GM19351 (cell line): ENCODE data around the gene OPCML.

Experiments used
- ATAC-seq: cut with Tn5 transposase; IDR thresholded peaks from one replicate; pipeline ENCODE4 v1.9.1; 2021; ENCODE audit warnings: mild to moderate bottlenecking, moderate library complexity; ENCODE audit not compliant: unreplicated experiment

OPCML gene

DNA sequence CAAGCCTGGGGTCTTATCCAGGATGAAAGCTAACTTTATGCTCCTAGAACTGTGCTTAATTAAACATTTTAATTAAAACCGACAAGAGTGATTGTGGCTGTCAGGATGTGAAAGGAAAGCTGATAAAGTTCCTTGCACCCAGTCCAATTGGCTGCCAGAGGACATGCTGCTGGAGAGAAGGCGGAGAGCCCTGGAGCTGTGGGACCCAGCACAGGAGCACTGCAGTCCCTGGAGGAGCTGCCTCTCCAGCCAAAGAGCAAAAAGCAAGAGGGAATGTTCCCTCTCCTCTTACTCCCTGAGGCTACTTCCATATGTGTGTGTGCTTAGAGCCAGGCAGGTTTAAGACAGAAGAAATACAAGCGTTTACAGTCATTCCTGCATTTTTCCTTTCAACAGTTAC, 118.6 kb downstream of the OPCML start:
- no peak for ATAC-seq

DNA sequence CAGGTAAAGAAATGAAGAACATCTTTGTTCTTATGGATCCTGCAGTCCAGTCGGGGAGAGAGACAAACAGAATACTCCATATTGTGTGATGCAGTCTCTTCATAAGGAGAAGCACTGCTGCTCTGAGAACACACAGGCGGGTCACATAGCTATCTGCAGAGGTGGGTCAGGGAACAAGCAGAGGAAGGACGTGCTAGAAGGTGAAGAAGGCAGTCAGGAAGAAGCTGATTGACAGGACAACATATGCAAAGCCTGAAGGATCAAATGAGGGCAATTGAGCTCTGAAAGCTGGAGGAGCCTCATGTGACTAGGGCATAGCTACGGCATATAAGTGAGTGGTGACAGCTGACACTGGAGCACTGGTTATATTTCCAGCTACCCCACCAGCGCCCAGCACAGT, 122.5 kb downstream of the OPCML start:
- no peak for ATAC-seq

DNA sequence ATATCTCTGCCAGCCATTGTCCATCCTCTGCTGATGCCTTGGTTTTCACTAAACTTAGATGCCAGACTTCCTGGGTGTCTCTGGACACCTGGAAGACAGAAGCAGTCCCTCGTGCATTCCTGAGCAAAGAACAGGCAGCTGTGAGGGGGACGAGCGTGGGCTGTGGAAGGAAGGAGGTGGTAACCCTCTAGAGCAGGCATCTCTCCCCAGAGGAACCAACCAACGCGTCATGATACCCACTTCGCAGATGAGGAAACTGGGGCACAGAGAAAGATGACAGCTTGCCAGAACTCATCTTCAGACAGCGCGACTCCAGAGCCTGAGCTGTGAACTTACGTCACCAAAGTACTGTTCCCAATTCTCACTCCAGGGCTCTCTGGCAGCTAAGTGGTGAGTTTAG, 123.4 kb downstream of the OPCML start:
- no peak for ATAC-seq

DNA sequence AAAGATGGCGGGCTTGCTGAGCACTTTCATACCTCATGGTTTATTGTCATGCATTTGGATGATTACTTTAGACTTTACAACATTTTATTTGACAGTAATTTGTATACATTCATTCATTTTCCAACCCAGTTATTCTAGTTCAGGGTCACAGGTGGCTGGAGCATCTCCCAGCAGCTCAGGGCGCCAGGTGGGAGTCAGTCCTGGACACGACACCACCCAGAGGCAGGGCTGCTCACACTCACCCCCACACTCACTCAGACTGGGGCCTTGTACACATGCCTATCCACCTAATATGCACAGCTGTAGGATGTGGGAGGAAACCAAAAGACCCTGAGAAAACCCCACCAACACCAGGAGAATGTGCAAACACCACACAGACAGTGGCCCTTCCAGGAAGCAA, 123.9 kb downstream of the OPCML start:
- no peak for ATAC-seq

DNA sequence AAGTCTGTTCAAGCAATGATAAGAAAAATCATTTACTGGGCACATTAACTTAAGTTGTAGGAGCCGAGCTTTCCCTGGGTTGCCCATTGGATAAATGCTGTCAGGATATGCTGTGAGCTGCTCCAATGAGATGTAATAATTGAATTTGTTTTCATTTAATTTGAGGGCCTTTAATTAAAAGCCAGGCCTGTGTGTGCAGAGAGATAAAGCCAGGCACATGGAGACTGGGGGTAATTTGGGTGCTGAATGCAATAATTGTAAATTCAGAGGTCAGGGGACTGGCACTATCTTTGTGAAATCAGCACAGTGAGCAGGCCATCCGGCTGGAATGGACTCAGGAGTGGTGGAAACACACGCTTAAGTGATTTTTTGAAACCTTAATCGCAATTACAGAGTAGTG, 125.8 kb downstream of the OPCML start:
- ATAC-seq = no peak

DNA sequence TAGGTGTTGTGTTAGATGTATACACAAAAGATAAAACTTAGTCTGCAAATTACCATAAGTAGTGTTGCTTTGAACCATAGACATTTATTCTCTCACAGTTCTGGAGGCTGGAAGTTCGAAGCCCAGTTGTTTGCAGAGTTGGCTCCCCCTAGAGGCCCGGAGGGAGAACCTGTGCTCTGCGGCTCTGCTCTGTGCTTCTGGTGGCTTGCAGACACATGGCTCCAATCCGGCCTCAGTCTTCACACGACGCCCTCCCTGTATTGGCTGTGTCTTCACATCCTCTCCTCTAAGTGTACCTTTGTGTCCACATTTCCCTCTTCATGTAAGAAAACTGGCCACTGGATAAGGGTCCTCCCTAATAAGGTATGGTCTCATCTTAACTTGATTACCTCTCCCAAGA, 128.4 kb downstream of the OPCML start:
- ATAC-seq = peak; percentile 55

DNA sequence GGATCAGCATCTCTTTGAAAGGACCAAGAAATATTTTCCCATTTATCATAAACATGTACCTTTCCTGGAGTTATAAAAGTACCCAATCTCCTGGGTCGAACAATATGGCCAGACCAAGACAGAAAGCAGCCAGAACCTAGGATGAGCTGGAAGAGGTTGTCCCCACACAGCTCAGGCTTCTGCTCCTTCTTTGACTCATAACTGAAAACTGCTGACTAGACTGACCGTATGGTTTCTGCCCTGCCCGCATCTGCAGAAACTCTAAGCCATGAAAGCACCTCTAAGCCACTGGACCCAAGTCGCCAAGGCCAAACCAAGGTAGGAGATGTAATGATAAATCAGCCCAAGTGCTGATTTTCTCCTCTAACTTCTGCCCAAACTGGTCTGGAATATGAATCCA, 129.8 kb downstream of the OPCML start:
- ATAC-seq = no peak

DNA sequence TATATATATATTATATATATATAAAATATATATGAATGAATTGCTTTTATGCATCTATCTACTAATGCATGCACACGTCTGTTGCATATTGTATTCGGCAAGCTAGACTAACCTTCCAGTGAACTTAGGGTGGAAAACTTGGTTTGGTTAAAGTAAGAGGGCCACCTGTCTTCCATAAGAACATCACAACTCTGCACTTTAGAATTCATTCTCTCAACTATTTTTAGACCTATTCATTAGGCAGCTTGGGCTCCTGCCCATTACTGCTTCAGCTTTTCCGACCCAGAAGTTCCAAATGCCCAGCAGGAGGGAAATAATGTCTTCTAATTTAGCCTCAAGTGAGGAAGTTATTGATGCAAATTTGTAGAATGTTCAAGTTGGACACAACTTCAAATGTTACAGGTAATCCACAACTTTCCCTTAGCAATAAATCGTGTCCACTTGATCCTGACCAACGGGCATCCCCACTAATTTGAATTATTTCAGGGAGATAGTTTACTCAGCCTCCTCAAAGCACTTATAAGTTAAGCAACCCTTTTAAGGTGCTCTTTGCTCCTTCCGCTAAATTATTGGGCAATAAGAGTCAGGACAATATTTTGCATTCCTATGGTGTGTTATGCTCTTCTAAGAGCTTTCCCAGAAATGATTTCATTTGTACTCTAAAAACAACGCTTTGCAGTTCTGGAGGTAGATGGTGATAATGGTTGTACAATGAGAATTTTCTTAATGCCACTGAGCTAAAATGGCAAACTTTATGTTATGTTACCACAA, 132.3 kb downstream of the OPCML start:
- no peak for ATAC-seq

DNA sequence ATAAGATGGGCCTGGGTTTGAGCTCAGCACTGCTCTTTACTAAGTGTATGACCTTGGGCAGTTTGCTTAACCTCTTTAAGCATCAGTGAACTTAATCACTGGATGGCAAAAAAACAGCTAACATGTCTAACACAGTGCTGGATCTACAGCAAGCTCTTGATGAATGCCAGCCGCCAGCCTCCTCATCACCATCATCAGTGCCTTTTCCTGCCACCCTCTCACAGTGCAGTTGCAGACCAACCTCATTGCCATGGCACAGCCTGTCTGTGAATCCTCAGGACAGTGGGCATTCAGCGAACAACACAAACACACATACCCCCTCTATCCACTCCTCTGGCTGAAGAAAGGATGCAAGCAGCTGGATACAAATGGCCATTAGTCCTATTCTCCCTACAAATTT, 133.0 kb downstream of the OPCML start:
- no peak for ATAC-seq

DNA sequence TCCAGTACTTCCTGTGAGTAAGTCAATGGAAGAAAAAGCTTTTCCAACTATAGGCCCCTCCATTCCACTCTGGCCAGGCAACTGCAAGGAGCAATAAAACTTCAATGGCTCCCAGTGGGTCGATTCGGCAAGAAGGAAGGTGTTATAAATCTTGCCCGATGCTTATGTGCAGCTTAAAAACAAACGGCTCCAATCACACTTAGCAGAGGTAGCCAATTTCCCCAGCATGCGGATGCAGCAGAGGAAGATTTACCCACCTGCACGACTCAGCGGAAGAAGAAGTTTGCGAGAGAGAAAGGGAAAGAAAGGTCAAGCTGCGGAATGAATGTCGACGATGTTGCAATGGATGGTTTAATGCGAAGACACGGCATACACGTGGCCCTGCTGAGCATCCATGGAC, 141.5 kb downstream of the OPCML start:
- no peak for ATAC-seq

DNA sequence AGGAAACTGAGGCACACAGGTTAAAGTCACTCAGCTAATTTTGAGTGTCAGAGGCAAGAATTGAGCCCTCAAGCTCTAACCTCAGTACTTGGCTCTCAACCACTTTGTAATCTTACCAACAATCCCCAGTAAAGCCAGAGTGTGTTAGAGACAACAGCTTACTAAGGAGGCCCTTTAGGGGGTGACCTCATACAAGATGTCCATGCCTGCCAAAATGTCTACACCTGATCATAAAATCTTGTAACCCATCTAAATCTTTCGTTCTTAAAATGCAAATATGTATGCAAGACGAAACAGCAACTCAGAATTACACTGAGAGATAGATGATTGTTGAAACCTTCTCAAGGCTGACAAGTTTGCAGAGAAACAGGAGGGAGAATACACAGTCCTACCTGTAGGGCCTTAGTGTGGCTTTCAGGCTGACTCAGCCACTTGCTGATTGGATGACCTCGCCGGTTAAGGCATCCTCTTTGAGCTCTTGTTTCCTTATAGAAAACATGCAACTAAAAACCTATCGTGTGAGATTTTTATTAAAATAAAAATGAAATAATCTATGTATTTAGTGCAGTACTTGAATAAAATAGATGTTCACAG, 143.2 kb downstream of the OPCML start:
- ATAC-seq = no peak

DNA sequence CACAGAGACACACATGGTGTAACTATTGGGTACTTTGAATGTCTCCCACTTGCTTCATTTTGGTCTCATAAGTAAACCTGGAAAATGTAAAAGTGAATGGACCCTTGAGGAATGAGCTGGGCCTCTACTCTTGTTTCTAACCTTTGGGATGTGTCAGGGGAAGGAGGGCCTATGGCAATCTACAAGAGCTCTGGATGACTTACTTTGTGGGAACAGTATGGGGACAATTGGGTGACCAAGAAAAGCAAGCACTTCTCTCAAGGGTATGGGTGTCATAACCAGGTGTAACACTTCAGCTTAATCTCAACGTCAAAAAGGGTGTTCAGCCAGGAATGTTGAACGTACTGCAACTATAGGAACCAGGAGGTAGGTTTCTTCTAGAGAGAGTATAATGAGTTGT, 144.0 kb downstream of the OPCML start:
- no peak for ATAC-seq

DNA sequence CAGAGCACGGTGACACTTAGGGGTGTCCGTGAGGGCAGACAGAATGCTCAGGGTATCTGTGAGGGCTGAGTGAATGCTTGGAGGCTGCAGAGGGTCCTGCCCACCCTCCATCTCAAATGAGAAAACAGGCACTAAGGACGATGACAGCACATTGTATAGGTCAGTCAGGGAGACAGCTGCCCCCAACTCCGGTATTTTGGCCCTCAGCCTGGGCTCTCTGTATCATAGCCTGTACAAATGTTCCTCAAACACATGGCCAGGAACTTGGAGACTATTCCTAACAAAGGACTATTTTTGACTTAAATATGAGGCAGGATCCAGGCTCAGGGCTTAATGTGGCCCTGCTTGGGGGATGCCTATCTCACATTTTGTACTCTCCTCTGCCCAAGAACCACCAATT, 145.4 kb downstream of the OPCML start:
- ATAC-seq = no peak

DNA sequence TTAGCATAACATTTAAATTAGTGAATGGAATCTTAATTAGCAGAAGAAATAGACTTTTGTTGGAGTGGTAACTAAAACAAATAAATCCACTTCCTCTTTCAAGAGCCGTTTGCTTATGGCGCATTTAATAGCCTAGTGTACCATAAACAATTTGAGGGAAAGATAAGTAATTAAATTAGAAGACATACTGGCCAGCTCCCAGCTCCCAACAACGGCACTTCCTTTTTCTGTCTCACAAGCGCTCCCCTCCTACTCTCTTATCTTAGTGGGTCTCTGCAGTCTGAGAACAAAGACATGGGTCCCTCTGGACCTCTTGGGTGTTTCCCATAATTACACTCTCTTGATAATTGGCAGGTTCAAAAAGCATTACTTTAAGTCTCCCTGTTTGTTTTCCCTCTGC, 146.0 kb downstream of the OPCML start:
- no peak for ATAC-seq

DNA sequence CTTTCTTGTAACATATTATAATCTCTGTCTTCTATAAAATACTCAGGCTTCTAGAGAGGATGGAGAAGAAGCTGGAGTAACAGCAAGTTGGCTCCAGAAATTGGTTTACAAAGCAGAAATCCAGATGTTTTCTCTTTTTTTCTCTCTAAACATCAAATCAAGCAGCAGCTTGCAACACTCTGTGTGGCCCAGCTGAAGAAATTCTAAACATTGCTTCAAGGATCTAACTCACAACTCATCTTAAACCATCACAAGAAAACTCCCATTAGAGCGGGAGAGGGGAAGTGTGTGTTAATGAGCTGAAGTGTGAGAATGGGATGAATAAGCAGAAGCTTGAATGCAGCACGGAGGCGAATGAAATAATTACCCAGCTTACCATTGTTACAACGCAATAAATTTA, 146.5 kb downstream of the OPCML start:
- no peak for ATAC-seq

DNA sequence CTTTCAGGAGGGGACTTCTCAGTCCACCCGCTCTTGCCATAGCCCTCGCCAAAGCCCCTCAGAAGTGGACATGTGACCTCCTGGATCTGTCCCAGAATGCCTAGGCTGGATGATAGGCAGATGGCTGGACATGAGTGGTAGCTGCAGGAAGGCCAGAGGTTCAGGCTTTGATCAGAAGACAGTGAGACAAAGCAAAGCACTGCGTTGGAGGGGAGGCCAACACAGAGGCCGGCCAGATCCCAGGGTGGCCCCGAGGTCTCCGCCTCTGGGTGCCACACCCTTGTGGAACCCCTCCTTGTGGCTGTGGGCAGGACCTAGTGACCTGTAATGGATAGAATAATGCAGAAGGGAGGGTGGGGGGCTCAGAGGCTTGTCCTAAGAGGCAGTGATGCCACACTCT, 147.6 kb downstream of the OPCML start:
- no peak for ATAC-seq

DNA sequence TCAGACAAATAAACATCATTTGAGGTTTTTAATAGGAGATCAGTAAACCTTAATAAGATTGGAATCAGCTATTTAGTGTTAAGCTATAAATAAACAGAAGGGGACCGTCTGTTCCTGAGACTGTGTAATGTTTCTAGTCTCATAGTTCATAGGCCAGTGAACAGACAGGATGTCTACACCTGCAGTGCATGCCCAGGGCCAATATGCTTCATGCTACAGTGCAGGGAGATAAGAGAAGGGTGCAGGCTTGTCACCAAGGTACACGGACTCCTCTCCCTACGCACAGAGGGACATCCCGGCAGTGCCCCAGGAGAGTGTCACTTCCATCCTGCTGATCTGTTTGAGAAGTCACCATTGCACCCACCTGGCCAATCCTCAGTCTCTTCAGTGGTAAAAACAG, 148.6 kb downstream of the OPCML start:
- no peak for ATAC-seq

DNA sequence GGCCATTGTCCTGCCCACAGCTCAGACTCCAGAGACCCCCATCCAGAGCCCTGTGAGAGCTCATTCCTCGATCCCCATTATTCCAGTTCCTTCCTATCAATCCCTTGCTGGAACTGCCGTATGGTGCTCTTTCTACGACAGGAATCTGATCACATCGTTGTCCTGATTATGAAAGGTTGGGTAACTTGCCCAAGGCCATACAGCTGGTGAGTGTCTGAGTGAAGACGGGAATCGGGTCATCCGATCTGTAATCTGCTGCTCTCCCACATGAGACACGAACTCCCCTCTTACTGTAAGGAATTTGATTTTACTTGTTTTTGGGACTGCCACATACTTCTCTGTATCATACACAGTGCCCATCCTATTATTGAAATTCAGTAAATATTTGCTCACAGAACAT, 149.1 kb downstream of the OPCML start:
- no peak for ATAC-seq

DNA sequence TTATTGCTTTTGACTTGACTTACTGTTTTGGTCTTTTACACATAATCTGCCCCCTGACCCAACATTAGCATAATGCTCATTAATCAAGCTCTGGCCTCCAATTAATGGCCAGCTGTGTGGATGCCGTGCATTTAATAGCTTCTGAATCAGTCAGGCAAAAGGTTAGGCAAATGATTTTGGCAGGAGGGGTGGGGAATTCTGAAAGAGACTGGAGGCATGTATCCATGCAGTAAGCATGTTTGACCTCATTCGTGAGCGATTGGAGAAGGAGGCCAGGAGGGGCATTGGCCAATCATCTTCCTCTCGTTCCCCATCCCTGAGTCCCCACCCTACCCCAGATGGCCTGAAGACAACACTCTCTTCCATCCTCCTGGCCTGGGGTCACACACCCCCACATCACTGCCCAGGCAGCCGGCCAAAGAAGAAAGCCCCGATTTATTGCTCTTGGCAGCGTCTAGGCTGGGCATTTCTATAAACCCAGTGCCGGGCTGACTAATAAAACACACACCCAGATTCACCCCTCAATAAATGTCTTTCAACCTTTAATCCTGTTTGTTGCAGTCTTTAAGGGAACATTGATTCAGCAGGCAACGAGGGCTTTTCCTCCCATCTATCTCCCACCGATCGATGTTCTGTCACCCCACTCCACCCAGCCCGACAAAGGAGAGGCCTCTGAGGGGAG, 150.0 kb downstream of the OPCML start:
- ATAC-seq = no peak

DNA sequence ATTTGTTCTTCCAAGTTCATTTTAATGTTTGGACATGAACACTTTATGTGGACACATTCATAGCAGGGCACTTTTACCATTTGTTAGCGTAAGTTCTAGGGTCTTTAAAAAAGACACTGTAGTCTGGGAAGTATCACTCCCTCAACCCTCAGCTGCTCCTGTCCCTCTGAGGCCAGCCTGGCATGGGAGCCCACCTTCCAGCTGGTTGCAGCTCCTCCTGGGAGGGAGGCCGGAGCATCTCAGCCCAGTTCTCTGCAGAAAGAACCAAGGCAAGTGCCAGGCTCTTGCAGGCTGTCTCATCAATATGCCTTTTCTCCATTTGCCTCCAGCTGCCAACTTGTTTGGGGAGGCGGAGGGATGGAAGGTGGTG, 150.6 kb downstream of the OPCML start:
- no peak for ATAC-seq

DNA sequence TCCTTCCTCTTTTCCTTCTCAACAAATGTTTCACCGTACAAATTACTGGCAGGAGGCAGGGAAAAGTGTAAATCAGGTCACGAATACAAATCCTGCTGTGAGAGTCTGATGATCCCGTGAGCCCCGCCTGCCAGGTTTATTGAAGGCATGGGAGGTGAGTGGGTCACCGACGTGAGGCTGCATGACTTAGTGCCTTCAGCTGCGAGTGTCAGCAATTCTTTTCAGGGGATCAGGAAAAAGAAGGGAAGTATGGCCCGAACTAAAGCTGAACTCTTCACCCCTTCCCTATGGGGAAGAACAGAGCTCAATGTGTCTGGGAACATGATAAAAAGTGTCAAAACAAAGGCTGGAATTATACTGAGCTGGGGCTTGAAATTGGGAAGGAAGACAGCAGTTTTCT, 166.2 kb downstream of the OPCML start:
- no peak for ATAC-seq

DNA sequence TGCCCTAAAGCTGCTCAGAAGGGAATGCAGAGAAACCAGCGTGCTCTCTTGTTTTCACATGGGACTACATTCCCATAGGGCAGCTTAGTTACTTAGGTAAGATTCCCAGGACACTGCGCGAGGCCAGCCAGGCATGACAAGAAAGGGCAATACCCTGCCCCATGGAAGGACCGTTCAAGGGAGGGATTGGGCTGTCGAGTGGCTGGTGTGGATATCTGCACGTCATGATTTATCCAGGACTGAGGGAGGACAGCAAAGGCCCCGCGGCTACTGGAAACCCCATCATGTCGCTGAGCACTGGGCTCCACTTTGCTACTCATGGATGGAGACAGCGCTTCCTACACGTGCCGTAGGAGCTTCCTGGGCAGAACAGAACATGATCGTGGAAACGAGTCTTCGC, 169.4 kb downstream of the OPCML start:
- no peak for ATAC-seq
